GM21619 (cell line): ENCODE data around the gene VAV2.
"Not testable (repeated sequence)": the region's sequence is repeated elsewhere in the genome, so short reads cannot be mapped to it uniquely, and the experiment has no call there.

Experiments
- ATAC-seq: cut with Tn5 transposase; IDR thresholded peaks from one replicate; pipeline ENCODE4 v1.9.1; 2021; ENCODE audit not compliant: unreplicated experiment

The VAV2 gene

GRCh38 chr9:133996531-133997520 is 4.7 kb upstream of the VAV2 start:
- ATAC-seq = no peak

GRCh38 chr9:133995012-133995896 is 3.1 kb upstream of the VAV2 start:
- ATAC-seq = no peak

GRCh38 chr9:133994353-133995011 is 2.4 kb upstream of the VAV2 start:
- ATAC-seq = no peak

- no peak for ATAC-seq
These were observed 1.6 kb upstream of the VAV2 start for GRCh38 chr9:133993635-133994253.

GRCh38 chr9:133992780-133993634 is 883 bp upstream of the VAV2 start:
- ATAC-seq = peak; percentile 32

- peak; percentile 12 for ATAC-seq
These were observed 756 bp downstream of the VAV2 start for GRCh38 chr9:133991214-133991921.

GRCh38 chr9:133990366-133991213 is 1.5 kb downstream of the VAV2 start:
- no peak for ATAC-seq

GRCh38 chr9:133989625-133990365 is 2.3 kb downstream of the VAV2 start:
- ATAC-seq = no peak

- not testable (repeated sequence) for ATAC-seq
These were observed 3.4 kb downstream of the VAV2 start for GRCh38 chr9:133988771-133989170.

GRCh38 chr9:133987946-133988665 is 4.0 kb downstream of the VAV2 start:
- ATAC-seq = no peak

GRCh38 chr9:133987446-133987788 is 4.7 kb downstream of the VAV2 start:
- ATAC-seq = no peak

GRCh38 chr9:133986774-133987445 is 5.2 kb downstream of the VAV2 start:
- no peak for ATAC-seq

- ATAC-seq = no peak
These were observed 6.1 kb downstream of the VAV2 start for GRCh38 chr9:133986061-133986460.

GRCh38 chr9:133982971-133983720 is 9.0 kb downstream of the VAV2 start:
- ATAC-seq = no peak

- no peak for ATAC-seq
These were observed 10.0 kb downstream of the VAV2 start for GRCh38 chr9:133981958-133982681.
